Osteocyte (in vitro differentiated cells): ENCODE measurements around the gene ATRIP. TPM values are rescaled to one million over a fixed set of nuclear protein-coding genes. Genes with fewer than 3 reads are reported as not detected.
"Not testable (repeated sequence)": the region's sequence is repeated elsewhere in the genome, so short reads cannot be mapped to it uniquely, and the experiment has no call there.

Experiments used
- DNase-seq: peaks from one replicate; pipeline ENCODE4 v3.0.0; 2021; ENCODE audit warnings: mixed read lengths; ENCODE audit not compliant: unreplicated experiment; ENCODE audit errors: extremely low spot score
- H3K27ac Mint-ChIP-seq: one replicate; pipeline ENCODE4 v1.8.0; 2021; ENCODE audit warnings: mild to moderate bottlenecking, mixed read lengths; ENCODE audit not compliant: unreplicated experiment
- H3K27me3 Mint-ChIP-seq: one replicate; pipeline ENCODE4 v1.8.0; 2021; ENCODE audit warnings: mixed read lengths; ENCODE audit not compliant: unreplicated experiment
- H3K36me3 Mint-ChIP-seq: one replicate; pipeline ENCODE4 v1.8.0; 2021; ENCODE audit warnings: mixed read lengths; ENCODE audit not compliant: unreplicated experiment
- H3K4me1 Mint-ChIP-seq: one replicate; pipeline ENCODE4 v1.8.0; 2021; ENCODE audit warnings: mixed read lengths; ENCODE audit not compliant: unreplicated experiment
- H3K4me3 Mint-ChIP-seq: one replicate; pipeline ENCODE4 v1.8.0; 2021; ENCODE audit warnings: mild to moderate bottlenecking, moderate library complexity, mixed read lengths; ENCODE audit not compliant: unreplicated experiment
- H3K9me3 Mint-ChIP-seq: one replicate; pipeline ENCODE4 v1.8.0; 2021; ENCODE audit warnings: mixed read lengths; ENCODE audit not compliant: unreplicated experiment
- total RNA-seq: library from RNA; stranded (reverse); gene quantifications from 2 replicates; pipeline ENCODE4 v1.2.1, GENCODE V29; 2021
- TF ChIP-seq, protein P1 (sequence below): fragments of 200-600 bp; sonication (generic); IDR thresholded peaks from 2 replicates; pipeline ENCODE4 v1.5.0; 2021; ENCODE audit warnings: antibody characterized with exemption, mild to moderate bottlenecking, moderate library complexity

Gene ATRIP
- total RNA-seq, 1 donor from 2014 or later, result 8.5 TPM

DNA sequence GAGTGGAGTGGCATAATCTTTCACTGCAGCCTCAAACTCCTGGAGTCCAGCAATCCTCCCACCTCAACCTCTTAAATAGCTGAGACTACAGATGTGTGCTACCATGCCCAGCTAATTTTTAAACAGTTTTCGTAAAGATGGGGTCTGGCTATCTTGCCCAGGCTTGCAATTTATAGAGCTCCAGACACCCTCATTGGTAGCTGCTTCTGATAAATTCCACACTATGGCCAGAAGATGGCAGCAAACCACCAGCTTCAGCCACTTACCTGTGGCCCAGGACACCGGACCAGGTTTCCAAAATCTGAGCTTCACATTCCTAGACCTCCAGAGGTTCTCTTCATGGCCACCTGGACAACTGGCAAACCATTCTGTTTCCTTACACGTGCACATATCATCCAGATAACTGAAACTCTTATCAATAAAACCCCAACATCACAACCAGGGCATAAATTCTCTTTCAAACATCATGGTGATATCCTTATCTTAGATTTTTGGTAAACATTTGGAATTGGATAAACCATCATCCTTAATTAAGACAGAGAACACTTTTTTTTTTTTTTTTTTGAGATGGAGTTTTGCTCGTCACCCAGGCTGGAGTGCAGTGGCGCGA lies 45.6 kb upstream of the ATRIP start:
- no peaks in the 10 kb centered on the region for H3K9me3 Mint-ChIP-seq
- H3K27me3 Mint-ChIP-seq, result peaks cover 3% of the 10 kb centered on the region
- H3K36me3 Mint-ChIP-seq, result peaks cover 12% of the 10 kb centered on the region
- TF ChIP-seq, protein P1, sequence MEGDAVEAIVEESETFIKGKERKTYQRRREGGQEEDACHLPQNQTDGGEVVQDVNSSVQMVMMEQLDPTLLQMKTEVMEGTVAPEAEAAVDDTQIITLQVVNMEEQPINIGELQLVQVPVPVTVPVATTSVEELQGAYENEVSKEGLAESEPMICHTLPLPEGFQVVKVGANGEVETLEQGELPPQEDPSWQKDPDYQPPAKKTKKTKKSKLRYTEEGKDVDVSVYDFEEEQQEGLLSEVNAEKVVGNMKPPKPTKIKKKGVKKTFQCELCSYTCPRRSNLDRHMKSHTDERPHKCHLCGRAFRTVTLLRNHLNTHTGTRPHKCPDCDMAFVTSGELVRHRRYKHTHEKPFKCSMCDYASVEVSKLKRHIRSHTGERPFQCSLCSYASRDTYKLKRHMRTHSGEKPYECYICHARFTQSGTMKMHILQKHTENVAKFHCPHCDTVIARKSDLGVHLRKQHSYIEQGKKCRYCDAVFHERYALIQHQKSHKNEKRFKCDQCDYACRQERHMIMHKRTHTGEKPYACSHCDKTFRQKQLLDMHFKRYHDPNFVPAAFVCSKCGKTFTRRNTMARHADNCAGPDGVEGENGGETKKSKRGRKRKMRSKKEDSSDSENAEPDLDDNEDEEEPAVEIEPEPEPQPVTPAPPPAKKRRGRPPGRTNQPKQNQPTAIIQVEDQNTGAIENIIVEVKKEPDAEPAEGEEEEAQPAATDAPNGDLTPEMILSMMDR, result peak; percentile 92
- no peak for DNase-seq
- peaks cover 25% of the 10 kb centered on the region for H3K4me1 Mint-ChIP-seq
- no peak overlapping the region for H3K4me3 Mint-ChIP-seq
- peak overlapping the region; percentile 84 for H3K27ac Mint-ChIP-seq

DNA sequence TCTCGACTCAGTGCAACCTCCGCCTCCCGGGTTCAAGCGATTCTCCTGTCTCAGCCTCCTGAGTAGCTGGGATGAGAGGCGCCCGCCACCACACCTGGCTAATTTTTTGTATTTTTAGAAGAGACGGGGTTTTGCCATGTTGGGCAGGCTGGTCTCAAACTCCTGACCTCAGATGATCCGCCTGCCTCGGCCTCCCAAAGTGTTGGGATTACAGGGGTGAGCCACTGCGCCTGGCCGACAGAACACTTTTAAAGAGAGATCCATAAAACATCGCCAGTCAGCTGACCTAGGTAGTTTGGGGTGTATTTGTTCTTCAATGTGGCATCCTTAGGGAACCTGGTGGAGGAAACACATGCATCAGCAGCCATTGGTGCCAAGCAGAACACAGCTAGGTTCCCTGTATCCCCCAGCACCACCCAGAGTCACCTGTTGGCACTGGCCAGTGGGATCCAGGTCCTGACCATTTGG lies 45.1 kb upstream of the ATRIP start:
- not testable (repeated sequence) for H3K27me3 Mint-ChIP-seq, DNase-seq, H3K4me3 Mint-ChIP-seq, H3K9me3 Mint-ChIP-seq
- Mint-ChIP-seq H3K4me1 (peaks cover 25% of the 10 kb centered on the region), H3K27ac (peak overlapping the region; percentile 88), H3K36me3 (peaks cover 14% of the 10 kb centered on the region)

DNA sequence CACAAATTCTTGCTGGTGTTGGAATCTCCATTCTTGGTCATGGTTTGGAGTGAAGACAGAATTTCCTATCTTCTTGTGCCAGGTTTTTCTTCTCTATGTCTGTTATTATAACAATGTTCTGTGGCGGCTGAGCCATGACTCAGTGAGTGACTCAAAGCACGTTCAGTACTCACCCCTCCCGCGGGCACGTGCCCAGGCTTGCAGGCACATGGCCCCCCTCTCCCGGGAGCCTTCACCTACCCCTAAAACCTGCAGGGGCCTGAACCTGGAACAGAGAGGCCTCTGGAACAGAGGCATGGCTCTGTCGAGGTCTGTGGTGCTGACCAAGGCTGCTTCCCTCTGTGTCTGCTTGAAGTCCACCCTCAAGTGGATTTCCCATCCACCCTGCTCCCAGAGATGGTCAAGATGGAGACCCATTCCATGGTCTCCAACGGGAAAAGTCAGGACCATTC lies 44.2 kb upstream of the ATRIP start:
- Mint-ChIP-seq H3K27me3 (no peaks in the 10 kb centered on the region), H3K36me3 (peaks cover 15% of the 10 kb centered on the region), H3K27ac (peak overlapping the region; percentile 88), H3K4me3 (no peak overlapping the region), H3K4me1 (peaks cover 25% of the 10 kb centered on the region), H3K9me3 (no peaks in the 10 kb centered on the region)
- DNase-seq, result peak; percentile 85
- TF ChIP-seq, protein P1, result no peak

DNA sequence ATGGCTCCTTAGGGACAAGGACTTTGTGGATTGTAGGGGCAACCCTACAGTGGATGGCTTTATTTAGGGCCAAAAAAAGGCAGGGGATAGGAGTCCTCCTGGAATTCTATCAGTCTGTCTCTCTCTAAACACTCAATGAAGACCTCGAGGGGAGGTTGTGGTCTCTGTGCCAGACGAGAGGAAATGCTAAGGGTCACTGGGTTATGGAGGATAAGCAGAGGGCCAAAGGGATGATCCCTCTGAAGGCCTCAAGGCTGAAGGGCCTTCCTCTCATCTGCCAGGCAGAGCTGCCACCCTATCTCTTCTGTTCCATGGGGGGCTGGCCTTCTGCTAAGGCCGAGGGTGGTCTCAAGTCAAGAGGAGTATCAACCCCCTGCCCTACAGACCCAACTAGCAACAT lies 43.6 kb upstream of the ATRIP start:
- DNase-seq, result peak; percentile 70

DNA sequence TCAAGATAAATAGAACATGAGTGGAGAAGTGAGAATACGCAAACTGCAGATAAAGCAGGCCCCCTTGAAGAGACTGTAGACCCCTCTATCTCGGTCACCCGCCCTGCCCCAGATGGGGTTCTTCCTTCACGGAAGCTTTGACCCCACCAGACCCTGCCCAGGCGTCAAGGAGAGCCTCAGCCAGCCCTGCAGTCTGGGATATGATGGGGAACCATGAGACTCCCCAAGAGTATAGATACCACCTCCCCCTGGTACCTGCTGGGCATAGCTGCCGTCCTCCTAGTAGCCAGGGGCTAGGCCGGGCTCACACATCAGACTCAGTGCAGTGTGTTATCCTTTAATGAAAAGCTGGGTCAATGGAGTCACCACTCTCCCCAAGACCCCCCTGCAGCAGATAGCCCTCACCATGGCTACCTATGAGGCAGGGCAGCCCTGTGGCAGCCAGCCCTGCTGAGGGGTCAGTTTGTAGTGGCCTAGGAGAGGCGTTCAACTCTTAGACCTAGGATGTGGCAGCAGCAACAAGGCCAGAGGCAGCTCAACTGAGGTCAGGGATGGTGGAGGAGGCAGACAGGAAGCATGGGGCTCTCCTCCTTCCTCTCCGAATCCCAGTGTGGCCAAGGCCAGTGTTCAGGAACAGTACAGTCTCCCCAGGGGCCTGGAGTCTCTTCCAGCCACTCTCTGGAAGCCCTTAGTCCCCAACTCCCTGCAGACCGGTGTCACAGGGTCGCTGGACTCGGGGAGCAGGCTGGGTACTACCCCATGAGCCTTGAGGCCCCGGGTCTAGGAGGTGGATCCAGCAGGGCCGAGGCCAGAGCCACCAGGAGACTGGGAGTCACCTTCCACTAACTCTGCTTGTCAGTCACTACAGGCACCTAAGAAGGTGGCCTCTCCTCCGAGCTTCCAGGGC lies 42.8 kb upstream of the ATRIP start:
- peak; percentile 83 for DNase-seq
- Mint-ChIP-seq H3K27ac (no peak overlapping the region), H3K27me3 (no peaks in the 10 kb centered on the region), H3K36me3 (peaks cover 24% of the 10 kb centered on the region), H3K9me3 (no peaks in the 10 kb centered on the region), H3K4me1 (peaks cover 25% of the 10 kb centered on the region), H3K4me3 (no peak overlapping the region)
- TF ChIP-seq, protein P1, result no peak

More for the DNA sequence above, 43.6 kb upstream of the ATRIP start:
- Mint-ChIP-seq H3K4me3 (no peak overlapping the region), H3K4me1 (peaks cover 25% of the 10 kb centered on the region), H3K27ac (peak overlapping the region; percentile 88), H3K9me3 (no peaks in the 10 kb centered on the region), H3K27me3 (no peaks in the 10 kb centered on the region), H3K36me3 (peaks cover 19% of the 10 kb centered on the region)
- TF ChIP-seq, protein P1, result no peak
